NOMO-1 treated with DMSO at 0.1 percent for 48 hours (cell line): ENCODE results near the gene CCL13.
"Not testable (repeated sequence)": the region's sequence is repeated elsewhere in the genome, so short reads cannot be mapped to it uniquely, and the experiment has no call there.

Experiments used
- DNase-seq: peaks from one replicate; lab custom pipeline; 2025; ENCODE audit not compliant: unreplicated experiment; lab: John Stamatoyannopoulos, UW

Gene CCL13

DNA sequence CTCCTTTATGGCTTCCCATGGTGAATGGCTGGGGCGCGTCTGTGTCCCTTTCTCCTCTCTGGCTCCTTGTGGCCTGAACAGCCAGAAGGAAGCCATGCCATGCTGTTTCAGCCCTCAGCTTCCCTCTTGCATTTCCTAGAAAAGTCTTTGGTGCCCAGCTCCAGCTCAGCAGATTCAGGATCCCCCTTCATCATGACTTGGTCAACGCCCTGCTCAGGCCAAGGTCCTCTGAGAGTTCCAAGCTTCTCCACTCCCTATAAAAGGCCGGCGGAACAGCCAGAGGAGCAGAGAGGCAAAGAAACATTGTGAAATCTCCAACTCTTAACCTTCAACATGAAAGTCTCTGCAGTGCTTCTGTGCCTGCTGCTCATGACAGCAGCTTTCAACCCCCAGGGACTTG, at the start of gene CCL13:
TSS of gene CCL13 (plus strand) at position 287 of the 400 bp plus-strand sequence. CDS start at position 334, 47 bp downstream.
- DNase-seq, result no peak

DNA sequence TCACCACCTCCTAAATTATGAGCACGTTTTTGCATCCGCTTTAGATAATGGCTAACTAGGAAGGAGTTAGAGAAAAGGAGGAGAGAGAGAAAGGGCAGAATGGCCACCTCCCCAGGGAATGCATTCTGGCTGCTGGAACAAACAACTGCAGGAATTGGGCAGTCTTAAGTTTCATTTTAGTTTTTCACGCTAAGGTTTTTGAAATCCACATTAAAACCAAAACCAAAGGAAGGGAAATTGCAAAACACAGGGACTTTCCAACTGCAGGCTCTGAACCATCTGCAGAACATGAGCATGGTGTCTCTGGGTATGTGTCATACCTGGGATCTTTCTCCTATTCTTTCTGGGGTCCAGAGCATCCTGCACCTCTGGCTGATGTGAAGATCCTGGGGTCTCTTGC, 49.2 kb upstream of the CCL13 start:
- DNase-seq, result no peak

DNA sequence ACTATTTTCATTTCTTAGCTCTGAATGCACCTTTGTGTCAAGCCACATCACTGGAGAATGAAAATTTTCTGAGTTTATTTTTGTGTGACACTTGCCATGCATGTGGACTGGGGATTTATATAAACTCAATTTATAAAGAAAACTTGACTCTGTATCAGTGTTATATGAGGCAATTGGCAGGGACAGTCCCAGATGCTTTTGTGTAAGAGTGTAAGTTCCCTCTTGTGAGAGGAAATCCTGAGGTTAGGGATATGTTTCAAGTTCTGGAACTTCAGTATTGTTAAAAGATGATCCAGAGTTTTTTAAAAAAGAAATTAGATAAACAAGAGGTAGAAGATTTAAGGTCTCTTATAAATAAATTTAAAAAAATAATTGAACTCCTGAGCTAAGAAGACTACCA, 47.9 kb upstream of the CCL13 start:
- DNase-seq, result no peak

DNA sequence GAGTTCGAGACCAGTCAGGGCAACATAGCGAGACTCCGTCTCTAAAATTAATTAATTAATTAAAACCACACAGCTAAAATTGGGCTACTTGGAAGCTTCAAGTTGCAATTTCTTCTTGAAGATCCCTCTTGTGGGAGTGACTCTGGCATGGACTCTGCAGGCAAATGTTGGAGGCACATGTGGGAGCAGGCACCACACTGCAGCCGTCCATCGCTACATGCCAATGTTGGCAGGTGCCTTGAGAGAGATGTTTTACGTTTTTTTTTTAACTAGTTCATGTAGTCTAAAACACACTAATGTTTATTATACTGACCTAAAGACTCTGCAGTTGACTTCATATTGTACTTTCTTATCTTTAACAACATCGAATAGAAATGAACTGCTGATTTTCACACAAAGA, 45.0 kb upstream of the CCL13 start:
- DNase-seq, result no peak

DNA sequence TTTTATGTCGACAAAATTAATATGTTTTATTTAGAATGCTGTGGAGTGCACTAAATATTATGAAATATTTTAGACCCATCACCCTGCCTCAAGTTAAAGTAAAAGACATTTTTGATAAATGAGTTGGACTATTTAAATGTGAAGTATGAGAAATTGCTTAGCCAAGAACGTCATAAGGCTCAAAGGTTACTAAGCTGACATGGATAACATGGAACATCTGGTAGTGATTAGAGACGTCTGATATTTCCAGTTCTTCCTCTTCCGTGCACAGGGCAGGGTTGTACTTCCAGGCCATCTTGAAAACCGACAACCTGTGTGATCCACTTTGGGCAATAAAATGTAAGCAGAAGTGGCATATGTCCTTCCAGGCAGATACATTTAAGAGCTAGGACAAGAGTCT, 44.2 kb upstream of the CCL13 start:
- DNase-seq, result peak; percentile 8

DNA sequence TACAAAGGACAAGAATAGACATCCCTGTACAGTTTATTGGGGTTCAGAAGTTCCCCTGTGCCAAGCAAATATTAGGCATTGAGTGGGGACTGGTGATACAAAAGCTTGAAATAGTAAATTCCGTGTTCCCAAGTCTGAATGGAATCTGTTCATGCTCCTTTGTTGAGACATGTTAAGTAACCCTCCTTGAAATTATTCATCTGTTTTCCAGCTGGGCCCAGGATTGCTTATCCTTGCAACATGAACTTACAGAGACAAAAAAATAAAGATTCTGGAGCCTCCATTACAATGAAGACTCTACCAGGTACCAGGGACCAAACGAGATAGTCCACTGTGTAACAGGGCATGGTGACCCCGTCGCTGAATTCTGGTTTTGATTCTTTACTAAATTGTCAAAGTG, 43.1 kb upstream of the CCL13 start:
- no peak for DNase-seq

DNA sequence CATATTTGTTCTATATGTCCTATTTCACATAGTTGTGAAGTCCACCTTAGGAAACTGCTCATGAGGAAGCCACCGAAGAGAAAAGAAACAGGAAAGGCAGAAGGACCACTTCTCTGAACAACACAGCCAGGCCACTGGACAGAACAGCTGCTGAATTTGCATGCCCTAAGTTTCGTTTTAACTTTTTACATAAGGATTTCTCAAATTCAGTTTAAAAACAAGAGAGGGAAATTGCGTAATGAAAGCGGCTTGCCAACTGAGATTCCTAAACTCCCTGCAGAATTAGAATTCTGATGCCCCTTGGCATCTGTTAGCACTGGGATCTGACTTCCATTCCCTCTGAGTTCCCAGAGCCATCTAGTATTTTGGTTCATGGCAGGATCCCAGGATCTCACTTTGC, 42.0 kb upstream of the CCL13 start:
- DNase-seq, result peak; percentile 77

DNA sequence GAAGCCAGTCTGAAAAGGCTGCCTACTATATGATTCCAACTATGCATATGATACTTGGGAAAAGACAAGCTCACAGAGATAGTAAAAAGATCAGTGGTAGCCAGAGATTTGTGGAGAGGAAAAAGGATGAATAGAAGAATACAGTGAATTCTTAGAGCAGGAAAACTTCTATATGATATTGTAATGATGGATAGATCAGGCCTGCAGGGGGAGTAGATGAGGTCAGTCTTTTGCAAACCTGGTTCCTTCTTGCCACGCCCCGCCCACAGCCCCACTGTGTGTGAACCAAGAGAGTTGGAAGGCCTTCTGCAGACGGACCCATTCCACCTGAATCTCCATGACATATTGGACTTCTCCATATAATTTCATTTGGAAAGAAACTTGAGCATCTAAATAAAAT, 37.8 kb upstream of the CCL13 start:
- DNase-seq, result no peak

DNA sequence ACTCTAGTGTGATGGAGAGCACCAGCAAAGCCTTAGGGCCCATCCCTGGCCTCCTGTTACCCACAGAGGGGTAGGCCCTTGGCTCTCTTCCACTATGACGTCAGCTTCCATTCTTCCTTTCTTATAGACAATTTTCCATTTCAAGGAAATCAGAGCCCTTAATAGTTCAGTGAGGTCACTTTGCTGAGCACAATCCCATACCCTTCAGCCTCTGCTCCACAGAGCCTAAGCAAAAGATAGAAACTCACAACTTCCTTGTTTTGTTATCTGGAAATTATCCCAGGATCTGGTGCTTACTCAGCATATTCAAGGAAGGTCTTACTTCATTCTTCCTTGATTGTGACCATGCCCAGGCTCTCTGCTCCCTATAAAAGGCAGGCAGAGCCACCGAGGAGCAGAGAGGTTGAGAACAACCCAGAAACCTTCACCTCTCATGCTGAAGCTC, 37.2 kb upstream of the CCL13 start, which contains the start of gene CCL8:
TSS of gene CCL8 (plus strand) at position 397 of the 445 bp plus-strand sequence. CDS start 67 bp downstream, outside the sequence.
- no peak for DNase-seq

DNA sequence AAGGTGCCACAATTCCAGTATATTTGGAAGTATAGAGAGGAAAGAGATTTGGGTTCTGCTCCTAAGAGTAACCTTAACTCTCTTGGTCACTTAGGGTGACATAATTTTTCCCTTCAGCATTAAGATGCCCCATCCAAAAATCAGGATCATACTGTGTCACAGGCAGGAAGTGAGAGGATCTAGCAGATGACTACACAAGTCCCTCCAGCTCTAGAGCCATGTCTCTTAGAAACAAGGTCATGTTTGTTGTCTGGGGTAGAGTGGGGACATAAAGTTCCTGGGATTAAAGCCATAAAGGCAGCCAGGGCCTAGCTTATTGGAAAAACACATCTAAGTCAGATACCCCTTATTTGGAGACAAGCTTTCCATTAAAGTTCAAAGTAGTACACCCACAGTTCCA, 34.3 kb upstream of the CCL13 start:
- no peak for DNase-seq

DNA sequence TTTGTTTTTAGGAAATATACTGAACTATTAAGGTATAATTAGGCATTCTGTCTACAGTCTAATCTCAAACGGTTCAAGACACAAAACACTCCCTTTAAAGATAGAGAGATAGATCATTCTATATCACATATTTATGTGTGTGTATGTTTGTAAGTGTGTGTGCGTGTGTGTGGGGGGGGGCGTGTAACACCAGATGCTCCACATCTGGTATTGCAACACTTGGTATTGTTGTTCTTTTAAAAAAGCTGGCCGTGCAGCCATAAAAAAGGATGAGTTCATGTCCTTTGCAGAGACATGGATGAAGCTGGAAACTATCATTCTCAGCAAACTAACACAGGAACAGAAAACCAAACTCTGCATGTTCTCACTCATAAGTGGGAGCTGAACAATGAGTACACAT, 28.7 kb upstream of the CCL13 start:
- not testable (repeated sequence) for DNase-seq

DNA sequence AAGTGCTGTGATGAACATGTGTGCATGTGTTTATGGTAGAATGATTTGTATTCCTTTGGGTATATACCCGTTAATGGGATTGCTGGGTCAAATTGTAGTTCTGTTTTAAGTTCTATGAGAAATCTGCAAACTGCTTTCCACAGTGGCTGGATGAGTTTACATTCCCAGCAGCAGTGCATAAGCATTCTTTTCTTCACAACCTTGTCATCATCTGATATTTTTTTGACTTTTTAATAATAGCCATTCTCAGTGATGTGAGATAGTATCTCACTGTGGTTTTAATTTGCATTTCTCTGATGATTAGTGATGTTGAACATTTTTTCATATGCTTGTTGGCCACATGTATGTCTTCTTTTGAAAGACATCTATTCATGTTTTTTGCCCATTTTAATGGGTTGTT, 18.6 kb upstream of the CCL13 start:
- no peak for DNase-seq

DNA sequence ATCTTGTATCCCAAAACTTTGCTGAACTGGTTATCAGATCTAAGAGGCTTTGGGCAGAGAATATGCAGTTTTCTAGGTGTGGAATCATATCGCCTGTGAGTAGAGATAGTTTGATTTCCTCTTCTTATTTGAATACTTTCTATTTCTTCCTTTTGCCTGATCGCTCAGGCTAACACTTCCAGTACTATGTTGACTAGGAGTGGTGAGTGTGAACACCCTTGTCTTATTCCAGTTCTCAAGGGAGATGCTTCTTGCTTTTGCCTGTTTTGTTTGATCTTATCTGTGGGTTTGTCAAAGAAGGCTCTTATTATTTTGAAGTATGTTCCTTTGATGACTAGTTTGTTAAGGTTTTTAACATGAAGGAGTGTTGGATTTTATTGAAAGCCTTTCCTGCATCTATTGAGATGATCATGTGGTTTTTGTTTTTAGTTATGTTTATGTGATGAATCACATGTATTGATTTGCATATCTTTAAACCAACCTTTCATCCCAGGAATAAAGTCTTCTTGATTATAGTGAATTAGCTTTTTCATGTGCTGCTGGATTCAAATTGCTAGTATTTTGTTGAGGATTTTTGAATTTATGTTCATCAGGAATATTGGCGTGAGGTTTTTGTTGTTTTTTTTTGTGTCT, 17.0 kb upstream of the CCL13 start:
- no peak for DNase-seq

DNA sequence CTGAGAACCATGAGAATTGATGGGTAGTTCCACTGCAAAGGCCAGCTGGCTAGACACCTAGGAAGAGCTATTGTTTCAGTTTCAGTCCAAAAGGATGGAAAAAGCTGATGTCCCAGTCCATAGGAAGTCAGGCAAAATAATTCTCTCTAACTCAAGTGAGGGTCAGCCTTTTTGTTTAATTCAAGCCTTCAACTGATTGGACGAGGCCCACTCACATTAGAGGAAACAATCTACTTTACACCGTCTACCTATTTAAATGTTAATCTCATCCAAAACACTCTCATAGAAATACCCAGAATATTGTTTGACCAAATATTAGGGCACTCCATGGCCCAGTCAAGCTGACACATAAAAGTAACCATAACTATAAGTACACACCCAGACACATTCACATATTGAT, 14.4 kb upstream of the CCL13 start:
- no peak for DNase-seq

DNA sequence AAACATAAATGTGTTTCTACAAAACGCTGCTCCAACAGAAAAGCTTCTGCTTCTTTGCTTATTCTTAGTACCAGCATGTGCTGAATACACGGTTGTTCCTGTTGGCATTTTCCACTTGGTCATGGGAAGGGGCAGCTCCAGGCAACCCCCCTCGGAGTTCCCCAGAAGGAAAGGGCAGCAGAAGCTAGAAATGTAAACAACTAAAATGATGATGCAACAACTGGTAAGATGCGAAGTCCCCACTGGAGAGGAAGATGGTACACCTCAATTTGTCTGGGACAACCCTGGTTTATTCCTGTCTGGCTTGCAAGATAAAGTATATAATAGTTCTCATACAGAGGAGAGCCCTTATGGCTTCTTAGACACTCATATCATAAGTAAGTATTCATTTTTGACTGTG, 9.2 kb upstream of the CCL13 start:
- no peak for DNase-seq

DNA sequence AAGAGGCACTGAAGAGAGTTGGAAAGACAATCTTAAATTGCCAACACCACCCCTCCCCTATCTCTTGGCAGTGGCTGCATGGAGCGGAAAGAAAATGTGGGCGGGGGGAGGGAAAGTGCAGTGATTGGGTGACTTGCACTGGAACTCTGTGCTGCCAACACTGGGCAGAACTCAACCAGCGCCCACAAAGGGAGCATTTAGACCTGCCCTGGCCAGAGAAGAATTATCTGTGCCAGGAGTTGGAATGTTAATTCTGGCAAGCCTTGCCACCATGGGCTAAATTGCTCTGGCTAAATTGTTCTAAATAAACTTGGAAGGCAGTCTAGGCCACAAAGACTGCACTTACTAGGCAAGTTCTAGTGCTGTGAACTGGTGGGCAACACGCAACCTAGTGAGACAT, 6.5 kb upstream of the CCL13 start:
- no peak for DNase-seq

DNA sequence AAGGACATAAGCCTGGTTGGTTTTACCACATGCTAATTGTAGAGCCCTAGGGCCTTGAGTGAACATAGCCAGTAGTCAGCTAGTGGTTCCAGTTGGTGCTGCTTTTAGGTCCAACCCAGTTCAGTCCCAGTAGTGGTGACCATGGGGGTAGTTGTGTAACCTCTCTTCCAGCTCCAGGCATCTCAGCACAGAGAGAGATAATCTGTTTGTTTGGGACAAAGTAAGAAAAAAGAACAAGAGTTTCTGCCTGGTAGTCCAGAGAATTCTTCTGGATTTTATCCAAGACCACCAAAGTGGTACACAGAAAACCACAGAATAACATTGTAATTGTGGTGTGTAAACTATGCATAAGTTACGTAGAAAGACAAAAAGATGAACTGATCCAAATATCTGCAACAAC, 5.2 kb upstream of the CCL13 start:
- DNase-seq, result no peak

DNA sequence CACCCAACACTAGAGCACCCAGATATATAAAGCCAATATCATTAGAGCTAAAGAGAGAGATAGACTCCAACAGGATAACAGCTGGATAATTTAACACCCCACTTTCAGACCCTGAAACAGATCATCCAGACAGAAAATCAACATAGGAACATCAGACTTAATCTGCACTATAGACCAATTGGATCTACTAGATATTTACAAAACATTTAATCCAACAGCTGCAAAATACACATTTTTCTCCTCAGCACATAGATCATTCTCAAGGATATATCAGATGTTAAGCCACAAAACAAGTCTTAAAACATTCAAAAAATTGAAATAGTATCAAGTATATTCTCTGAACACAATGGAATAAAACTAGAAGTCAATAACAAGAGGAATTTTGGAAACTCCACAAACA, 4.1 kb upstream of the CCL13 start:
- no peak for DNase-seq

DNA sequence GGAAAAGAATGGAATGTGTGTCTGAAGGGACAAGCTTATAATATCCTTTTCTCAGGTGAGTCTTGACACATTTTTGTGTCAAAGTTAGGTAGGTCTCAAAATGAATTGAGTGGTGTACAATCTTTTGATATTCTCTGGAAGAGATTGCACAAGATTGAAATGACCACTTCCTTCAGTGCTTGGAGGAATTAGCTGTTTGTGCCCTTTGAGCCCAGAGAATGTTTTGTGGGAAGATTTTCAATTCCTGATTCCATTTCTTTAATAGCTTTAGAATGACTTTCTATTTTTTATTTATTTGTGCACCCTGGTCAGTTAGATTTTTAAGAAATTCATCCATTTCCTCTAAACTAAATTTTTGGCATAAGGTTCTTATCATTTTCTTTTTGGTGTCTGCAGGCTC, 1.6 kb upstream of the CCL13 start:
- no peak for DNase-seq

DNA sequence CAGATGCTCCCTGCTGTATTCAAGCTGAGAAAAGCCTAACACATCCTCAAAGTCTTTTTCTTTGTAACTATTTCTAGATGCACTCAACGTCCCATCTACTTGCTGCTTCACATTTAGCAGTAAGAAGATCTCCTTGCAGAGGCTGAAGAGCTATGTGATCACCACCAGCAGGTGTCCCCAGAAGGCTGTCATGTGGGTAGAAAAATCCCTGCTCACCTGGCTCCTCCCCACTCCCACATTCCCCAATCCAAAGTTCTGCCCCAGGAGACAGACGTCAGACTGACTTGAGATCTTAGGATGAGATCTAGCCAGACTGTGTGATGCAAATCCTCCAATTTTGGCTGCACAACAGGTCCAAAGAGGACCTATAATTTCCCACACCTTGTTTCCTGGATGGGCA, 1.1 kb downstream of the CCL13 start:
- DNase-seq, result no peak

DNA sequence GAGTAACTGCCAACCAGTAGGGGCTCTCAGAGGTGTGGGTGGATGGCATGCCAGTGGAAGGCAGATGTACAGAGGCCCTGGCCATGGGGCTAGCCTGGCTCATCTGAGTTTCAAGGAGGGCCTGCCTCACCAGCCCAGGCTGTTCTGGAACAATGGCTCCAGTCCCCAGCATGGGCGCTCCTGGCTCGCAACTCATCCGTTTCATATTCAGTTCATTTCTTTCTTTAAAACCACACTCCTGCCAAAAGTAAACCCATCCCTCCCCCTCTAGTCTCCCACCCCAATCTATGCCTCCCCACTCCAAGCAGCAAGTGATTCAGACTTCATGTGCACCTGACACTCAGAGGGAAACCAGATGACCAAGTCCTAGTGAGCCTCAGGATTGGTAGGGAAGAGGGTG, 2.4 kb downstream of the CCL13 start:
- no peak for DNase-seq

DNA sequence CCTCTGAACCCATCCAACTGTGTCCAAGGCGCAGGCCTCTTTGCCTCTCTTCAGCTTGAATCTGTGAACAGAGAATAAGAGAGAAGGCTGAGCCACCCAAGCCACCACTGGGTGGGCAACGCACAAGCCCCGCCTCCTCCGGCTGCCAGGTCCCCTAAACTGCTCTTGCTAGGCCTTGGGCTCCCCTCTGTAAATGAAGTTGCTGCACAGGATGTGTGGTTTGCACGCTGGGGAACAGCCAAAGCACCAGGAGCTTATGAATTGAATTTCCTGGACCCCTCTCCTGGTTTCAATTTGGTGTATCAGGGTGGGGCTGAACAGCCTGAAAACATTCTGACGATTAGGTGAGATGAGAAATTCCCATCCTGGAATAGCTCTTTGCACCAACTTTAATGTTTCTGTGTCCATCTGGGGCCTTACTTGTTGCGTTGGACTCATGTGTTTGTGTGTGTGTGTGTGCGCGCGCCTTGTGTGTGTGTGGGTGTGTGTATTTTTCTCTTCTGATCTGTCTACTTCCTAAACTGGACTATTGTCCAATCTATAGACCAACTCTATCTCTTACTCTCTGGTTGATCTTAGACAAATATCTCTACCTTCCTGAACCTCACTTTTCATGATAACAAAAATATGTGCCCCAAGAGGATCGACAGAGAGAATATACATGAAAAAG, 4.5 kb downstream of the CCL13 start:
- DNase-seq, result no peak
